ENCODE measurements around the gene GAGE12J. TPM values are rescaled to one million over a fixed set of nuclear protein-coding genes. Genes with fewer than 3 reads are reported as not detected.

Gene GAGE12J
- total and polyA plus RNA-seq, 9 of the 15 experiments (the other 6 are each of a cell fraction or from before 2014, with no cell fraction given), result 0.20 to 0.84 (median 0.64) TPM; not detected in 5

DNA sequence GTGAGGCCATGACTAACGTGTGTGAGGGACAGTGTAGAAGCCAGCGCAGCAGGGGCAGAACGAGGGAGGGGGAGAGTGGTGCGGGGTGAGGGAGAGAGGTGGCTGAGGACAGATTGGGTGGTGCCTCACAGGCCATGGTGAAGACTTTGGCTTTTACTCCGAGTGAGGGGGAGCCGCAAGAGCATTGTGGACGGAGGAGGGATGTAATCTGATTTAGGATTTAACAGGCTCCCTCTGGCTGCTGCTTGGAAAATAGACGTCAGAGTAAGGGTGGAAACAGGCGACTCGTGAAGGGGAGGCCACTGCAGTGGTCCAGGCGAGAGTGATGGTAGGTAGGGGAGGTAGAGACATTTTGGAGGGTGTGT, 39.2 kb upstream of the GAGE12J start (continued):
- TF ChIP-seq ZNF134 (CRISPR knock-in tag; conservative IDR thresholded peaks at IDR 0.05) (peak; percentile 78), FOXK2 (conservative IDR thresholded peaks at IDR 0.05 in 1 of 2, IDR thresholded peaks at IDR 0.05 in 1 of 2; ENCODE audit: low read depth in 2 of 2) (0 out of 4 replicates have a peak, but pooled peaks of 1 of the 2 experiments have one; percentile 31)
- TF ChIP-seq, protein P1, sequence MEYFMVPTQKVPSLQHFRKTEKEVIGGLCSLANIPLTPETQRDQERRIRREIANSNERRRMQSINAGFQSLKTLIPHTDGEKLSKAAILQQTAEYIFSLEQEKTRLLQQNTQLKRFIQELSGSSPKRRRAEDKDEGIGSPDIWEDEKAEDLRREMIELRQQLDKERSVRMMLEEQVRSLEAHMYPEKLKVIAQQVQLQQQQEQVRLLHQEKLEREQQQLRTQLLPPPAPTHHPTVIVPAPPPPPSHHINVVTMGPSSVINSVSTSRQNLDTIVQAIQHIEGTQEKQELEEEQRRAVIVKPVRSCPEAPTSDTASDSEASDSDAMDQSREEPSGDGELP (CRISPR knock-in tag; IDR thresholded peaks at IDR 0.05; ENCODE audit: borderline replicate concordance), result peak; percentile 21; the same call in 1 of the 2 replicates
- TF ChIP-seq, protein P2, sequence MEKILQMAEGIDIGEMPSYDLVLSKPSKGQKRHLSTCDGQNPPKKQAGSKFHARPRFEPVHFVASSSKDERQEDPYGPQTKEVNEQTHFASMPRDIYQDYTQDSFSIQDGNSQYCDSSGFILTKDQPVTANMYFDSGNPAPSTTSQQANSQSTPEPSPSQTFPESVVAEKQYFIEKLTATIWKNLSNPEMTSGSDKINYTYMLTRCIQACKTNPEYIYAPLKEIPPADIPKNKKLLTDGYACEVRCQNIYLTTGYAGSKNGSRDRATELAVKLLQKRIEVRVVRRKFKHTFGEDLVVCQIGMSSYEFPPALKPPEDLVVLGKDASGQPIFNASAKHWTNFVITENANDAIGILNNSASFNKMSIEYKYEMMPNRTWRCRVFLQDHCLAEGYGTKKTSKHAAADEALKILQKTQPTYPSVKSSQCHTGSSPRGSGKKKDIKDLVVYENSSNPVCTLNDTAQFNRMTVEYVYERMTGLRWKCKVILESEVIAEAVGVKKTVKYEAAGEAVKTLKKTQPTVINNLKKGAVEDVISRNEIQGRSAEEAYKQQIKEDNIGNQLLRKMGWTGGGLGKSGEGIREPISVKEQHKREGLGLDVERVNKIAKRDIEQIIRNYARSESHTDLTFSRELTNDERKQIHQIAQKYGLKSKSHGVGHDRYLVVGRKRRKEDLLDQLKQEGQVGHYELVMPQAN (IDR thresholded peaks at IDR 0.05; ENCODE audit: borderline replicate concordance), result 0 out of 2 replicates have a peak, but pooled peaks have one; percentile 29

DNA sequence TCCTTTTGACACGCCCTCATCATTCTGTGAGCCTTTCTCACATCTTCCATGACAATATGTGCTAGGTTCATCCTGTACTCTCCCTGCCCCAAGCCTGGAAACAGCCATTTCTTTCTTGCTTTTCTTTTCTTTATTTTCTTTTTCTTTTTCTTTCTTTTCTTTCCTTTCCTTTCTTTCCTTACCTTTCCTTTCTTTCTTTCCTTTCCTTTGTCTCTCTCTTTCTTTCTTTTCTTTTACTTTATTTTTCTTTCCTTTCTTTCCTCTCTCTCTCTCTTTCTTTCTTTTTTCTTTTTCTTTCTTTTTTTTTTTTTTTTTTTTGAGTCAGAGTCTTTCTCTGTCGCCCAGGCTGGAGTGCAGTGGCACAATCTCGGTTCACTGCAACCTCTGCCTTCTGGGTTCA, 37.6 kb upstream of the GAGE12J start:
- H3K4me2 ChIP-seq (ENCODE audit: insufficient read depth, low read length), result no peak overlapping the region
- peaks cover 3 to 13% of the 10 kb centered on the region in 2 experiments; a peak in 3 of 5 replicates for H3K4me1 ChIP-seq (replicated peaks in 1 of 2; ENCODE audit: control insufficient read depth in 2 of 2, insufficient read depth in 2 of 2, low read length in 2 of 2)
- DNase-seq (ENCODE audit: extremely low read depth in 1 of 4, low spot score in 3 of 4) (no peak), ATAC-seq (no peak), FAIRE-seq (no peak)
- H3K27me3 ChIP-seq (ENCODE audit: control insufficient read depth in 2 of 2, insufficient read depth in 2 of 2, low read length in 2 of 2), result no peaks in the 10 kb centered on the region
- intact Hi-C loops (cut with micrococcal nuclease), result loop anchor here (5.0 kb wide), 1 partner anchor 162 kb away; the partner anchor contains the start of gene GPKOW
- no peaks in the 10 kb centered on the region for H3K9me3 ChIP-seq (replicated peaks; ENCODE audit: control insufficient read depth, insufficient read depth, low read depth, low read length)
- no peak overlapping the region for H3K27ac ChIP-seq (ENCODE audit: extremely low read depth, low read depth, low read length)
- 30% methylated on average over 3 of the region's 3 CpGs for whole genome bisulfite sequencing (ENCODE audit: insufficient coverage, low coverage, missing lambda C conversion rate)
- ChIA-PET CTCF (ENCODE audit: low intra/inter-chr PET ratio) (interaction anchor here (0.6 kb wide), 1 partner anchor 10 kb away, joined by 3 read pairs; no protein-coding TSS in a partner anchor), POLR2A (no interaction called here)
- H3K9me1 ChIP-seq (ENCODE audit: control insufficient read depth, insufficient read depth, low read length), result no peaks in the 10 kb centered on the region
- no peaks in the 10 kb centered on the region for H3K79me2 ChIP-seq (ENCODE audit: control insufficient read depth, insufficient read depth, low read length)
- in situ Hi-C loops (cut with MboI), result no loop called here
- H3K4me3 ChIP-seq, result no peak overlapping the region
- no peak overlapping the region for H2AFZ ChIP-seq (ENCODE audit: low read depth, low read length)
- BruUV-seq (replicated peaks), result no TSS peak
- H3K36me3 ChIP-seq (ENCODE audit: control insufficient read depth, insufficient read depth, low read length), result no peaks in the 10 kb centered on the region
- no peak overlapping the region for H3K9ac ChIP-seq (ENCODE audit: insufficient read depth in 1 of 2, low read depth in 2 of 2, low read length in 2 of 2)
- no peaks in the 10 kb centered on the region for H4K20me1 ChIP-seq (replicated peaks; ENCODE audit: control insufficient read depth, insufficient read depth, low read length)
- TF ChIP-seq, protein P3, sequence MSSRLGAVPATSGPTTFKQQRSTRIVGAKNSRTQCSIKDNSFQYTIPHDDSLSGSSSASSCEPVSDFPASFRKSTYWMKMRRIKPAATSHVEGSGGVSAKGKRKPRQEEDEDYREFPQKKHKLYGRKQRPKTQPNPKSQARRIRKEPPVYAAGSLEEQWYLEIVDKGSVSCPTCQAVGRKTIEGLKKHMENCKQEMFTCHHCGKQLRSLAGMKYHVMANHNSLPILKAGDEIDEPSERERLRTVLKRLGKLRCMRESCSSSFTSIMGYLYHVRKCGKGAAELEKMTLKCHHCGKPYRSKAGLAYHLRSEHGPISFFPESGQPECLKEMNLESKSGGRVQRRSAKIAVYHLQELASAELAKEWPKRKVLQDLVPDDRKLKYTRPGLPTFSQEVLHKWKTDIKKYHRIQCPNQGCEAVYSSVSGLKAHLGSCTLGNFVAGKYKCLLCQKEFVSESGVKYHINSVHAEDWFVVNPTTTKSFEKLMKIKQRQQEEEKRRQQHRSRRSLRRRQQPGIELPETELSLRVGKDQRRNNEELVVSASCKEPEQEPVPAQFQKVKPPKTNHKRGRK (tag; IDR thresholded peaks at IDR 0.05), result peak; percentile 93
- no peak for TF ChIP-seq RFX7 (CRISPR knock-in tag; IDR thresholded peaks at IDR 0.05)

Measured in K562 (cell line).